ENCODE results near the gene FKBP6. TPM values are rescaled to one million over a fixed set of nuclear protein-coding genes. Genes with fewer than 3 reads are reported as not detected.
A peak's percentile ranks its signal among the peaks of the same experiment; 100 is the strongest.
"Not testable (repeated sequence)": the region's sequence is repeated elsewhere in the genome, so short reads cannot be mapped to it uniquely, and the experiment has no call there.

FKBP6 gene
- polyA plus RNA-seq, 1 donor (not counting 4 experiments of a cell fraction or from before 2014, with no cell fraction given) = not detected

- not testable (repeated sequence) for H3K9ac ChIP-seq (ENCODE audit: control insufficient read depth, extremely low read depth, insufficient read depth, low read length); FAIRE-seq; DNase-seq (ENCODE audit: low read depth, low spot score)
Observed at GRCh38 chr7:73320009-73320408, 8.0 kb upstream of the FKBP6 start.

GRCh38 chr7:73323434-73324080 lies 4.4 kb upstream of the FKBP6 start:
- H3K4me1 ChIP-seq (ENCODE audit: control insufficient read depth, extremely low read depth, insufficient read depth, low read length); H3K9me1 ChIP-seq (ENCODE audit: control insufficient read depth, extremely low read depth, insufficient read depth, low read length); FAIRE-seq; H3K4me2 ChIP-seq (ENCODE audit: control insufficient read depth, extremely low read depth, insufficient read depth, low read depth, low read length); H3K36me3 ChIP-seq (ENCODE audit: control insufficient read depth in 2 of 2, extremely low read depth in 1 of 2, insufficient read depth in 2 of 2, low read length in 2 of 2); H3K27me3 ChIP-seq (ENCODE audit: control insufficient read depth, extremely low read depth, insufficient read depth, low read length); H3K79me2 ChIP-seq (ENCODE audit: control insufficient read depth, insufficient read depth, low read length); H2AFZ ChIP-seq (ENCODE audit: control insufficient read depth, low read length); H3K9ac ChIP-seq (ENCODE audit: control insufficient read depth, extremely low read depth, insufficient read depth, low read length); H3K4me3 ChIP-seq (ENCODE audit: control insufficient read depth in 2 of 3, extremely low read depth in 1 of 3, insufficient read depth in 2 of 3, low read depth in 1 of 3, low read length in 3 of 3); H4K20me1 ChIP-seq (ENCODE audit: control insufficient read depth, extremely low read depth, insufficient read depth, low read length); H3K9me3 ChIP-seq (ENCODE audit: control insufficient read depth, low read depth, low read length); dilution Hi-C loops (cut with MboI; ENCODE audit: extremely low pct_ligation_motif_present, low sequenced_read_pairs); H3K27ac ChIP-seq (ENCODE audit: control insufficient read depth, insufficient read depth, low read length); DNase-seq (ENCODE audit: low read depth, low spot score): not testable (repeated sequence)

More at GRCh38 chr7:73320009-73320408, 8.0 kb upstream of the FKBP6 start:
- H3K9me1 ChIP-seq (ENCODE audit: control insufficient read depth, extremely low read depth, insufficient read depth, low read length); H3K4me1 ChIP-seq (ENCODE audit: control insufficient read depth, extremely low read depth, insufficient read depth, low read length); H2AFZ ChIP-seq (ENCODE audit: control insufficient read depth, low read length); H3K27ac ChIP-seq (ENCODE audit: control insufficient read depth, insufficient read depth, low read length); dilution Hi-C loops (cut with MboI; ENCODE audit: extremely low pct_ligation_motif_present, low sequenced_read_pairs); H3K4me2 ChIP-seq (ENCODE audit: control insufficient read depth, extremely low read depth, insufficient read depth, low read depth, low read length); H3K79me2 ChIP-seq (ENCODE audit: control insufficient read depth, insufficient read depth, low read length); H3K27me3 ChIP-seq (ENCODE audit: control insufficient read depth, extremely low read depth, insufficient read depth, low read length); H3K4me3 ChIP-seq (ENCODE audit: control insufficient read depth in 2 of 3, extremely low read depth in 1 of 3, insufficient read depth in 2 of 3, low read depth in 1 of 3, low read length in 3 of 3); H3K9me3 ChIP-seq (ENCODE audit: control insufficient read depth, low read depth, low read length); H4K20me1 ChIP-seq (ENCODE audit: control insufficient read depth, extremely low read depth, insufficient read depth, low read length); H3K36me3 ChIP-seq (ENCODE audit: control insufficient read depth in 2 of 2, extremely low read depth in 1 of 2, insufficient read depth in 2 of 2, low read length in 2 of 2): not testable (repeated sequence)

DNA sequence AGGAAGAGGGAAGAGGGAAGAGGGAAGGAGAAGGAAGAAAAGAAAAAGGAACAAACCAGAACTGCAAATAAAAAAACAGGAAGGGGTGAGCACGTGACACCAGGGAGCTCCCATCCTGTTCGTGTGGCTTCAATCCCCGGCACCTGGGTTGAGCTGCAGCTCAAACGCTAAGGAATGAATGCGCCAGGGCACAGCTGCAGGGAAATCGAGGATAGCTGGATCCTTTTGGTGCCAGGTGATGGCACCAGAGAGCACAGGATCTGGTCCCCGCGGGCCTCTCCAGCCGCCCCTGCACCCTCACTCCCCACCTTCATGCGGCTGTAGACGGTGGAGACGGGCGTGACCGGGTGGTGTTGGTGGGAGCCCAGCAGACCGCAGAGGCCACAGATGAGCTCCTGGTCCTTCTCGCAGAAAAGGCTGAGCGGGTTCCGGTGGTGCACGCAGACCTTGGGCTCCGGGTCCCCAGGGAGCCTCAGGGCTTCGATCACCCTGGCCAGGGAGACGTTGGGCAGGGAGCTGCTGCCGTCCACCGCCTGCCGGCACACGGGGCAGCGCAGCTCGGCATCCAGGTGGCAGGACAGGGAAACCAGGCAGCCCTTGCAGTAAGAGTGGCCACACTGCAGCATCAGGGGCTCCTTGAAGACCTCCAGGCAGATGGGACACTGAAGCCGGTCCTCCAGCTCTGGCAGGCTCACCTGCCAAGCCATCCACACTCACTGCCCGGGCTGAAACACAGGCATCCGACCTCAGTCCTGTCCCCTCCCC lies 3.7 kb upstream of the FKBP6 start:
- H3K4me1 ChIP-seq (ENCODE audit: control insufficient read depth, extremely low read depth, insufficient read depth, low read length); H3K27me3 ChIP-seq (ENCODE audit: control insufficient read depth, extremely low read depth, insufficient read depth, low read length); H3K4me3 ChIP-seq (ENCODE audit: control insufficient read depth in 2 of 3, extremely low read depth in 1 of 3, insufficient read depth in 2 of 3, low read depth in 1 of 3, low read length in 3 of 3); H3K36me3 ChIP-seq (ENCODE audit: control insufficient read depth in 2 of 2, extremely low read depth in 1 of 2, insufficient read depth in 2 of 2, low read length in 2 of 2); H3K9me1 ChIP-seq (ENCODE audit: control insufficient read depth, extremely low read depth, insufficient read depth, low read length); H3K9ac ChIP-seq (ENCODE audit: control insufficient read depth, extremely low read depth, insufficient read depth, low read length); dilution Hi-C loops (cut with MboI; ENCODE audit: extremely low pct_ligation_motif_present, low sequenced_read_pairs); H4K20me1 ChIP-seq (ENCODE audit: control insufficient read depth, extremely low read depth, insufficient read depth, low read length); H3K4me2 ChIP-seq (ENCODE audit: control insufficient read depth, extremely low read depth, insufficient read depth, low read depth, low read length); H3K9me3 ChIP-seq (ENCODE audit: control insufficient read depth, low read depth, low read length); H3K27ac ChIP-seq (ENCODE audit: control insufficient read depth, insufficient read depth, low read length); H3K79me2 ChIP-seq (ENCODE audit: control insufficient read depth, insufficient read depth, low read length); H2AFZ ChIP-seq (ENCODE audit: control insufficient read depth, low read length); FAIRE-seq: not testable (repeated sequence)
- TF ChIP-seq CTCF (optimal IDR thresholded peaks at IDR 0.05 in 1 of 3, IDR thresholded peaks at IDR 0.05 in 1 of 3, conservative IDR thresholded peaks at IDR 0.05 in 1 of 3; ENCODE audit: extremely low read depth in 1 of 3, insufficient read depth in 2 of 3, low read length in 3 of 3) = peak; percentile 34 to 78 (median 75)
- DNase-seq (ENCODE audit: low read depth, low spot score) = peak; percentile 2

GRCh38 chr7:73325424-73325823 lies 2.5 kb upstream of the FKBP6 start:
- H3K4me1 ChIP-seq (ENCODE audit: control insufficient read depth, extremely low read depth, insufficient read depth, low read length); DNase-seq (ENCODE audit: low read depth, low spot score); FAIRE-seq; H3K9me3 ChIP-seq (ENCODE audit: control insufficient read depth, low read depth, low read length); H3K27ac ChIP-seq (ENCODE audit: control insufficient read depth, insufficient read depth, low read length); H3K79me2 ChIP-seq (ENCODE audit: control insufficient read depth, insufficient read depth, low read length); H4K20me1 ChIP-seq (ENCODE audit: control insufficient read depth, extremely low read depth, insufficient read depth, low read length); H3K27me3 ChIP-seq (ENCODE audit: control insufficient read depth, extremely low read depth, insufficient read depth, low read length); H3K4me3 ChIP-seq (ENCODE audit: control insufficient read depth in 2 of 3, extremely low read depth in 1 of 3, insufficient read depth in 2 of 3, low read depth in 1 of 3, low read length in 3 of 3); H2AFZ ChIP-seq (ENCODE audit: control insufficient read depth, low read length); H3K4me2 ChIP-seq (ENCODE audit: control insufficient read depth, extremely low read depth, insufficient read depth, low read depth, low read length); H3K9ac ChIP-seq (ENCODE audit: control insufficient read depth, extremely low read depth, insufficient read depth, low read length); H3K36me3 ChIP-seq (ENCODE audit: control insufficient read depth in 2 of 2, extremely low read depth in 1 of 2, insufficient read depth in 2 of 2, low read length in 2 of 2); dilution Hi-C loops (cut with MboI; ENCODE audit: extremely low pct_ligation_motif_present, low sequenced_read_pairs); H3K9me1 ChIP-seq (ENCODE audit: control insufficient read depth, extremely low read depth, insufficient read depth, low read length): not testable (repeated sequence)

Measured in keratinocyte (primary cell).